H9 (cell line): Measurements from ENCODE around the gene HMGXB4. TPM values are rescaled to one million over a fixed set of nuclear protein-coding genes. Genes with fewer than 3 reads are reported as not detected.

Experiments used
- DNase-seq: peaks from one replicate; pipeline ENCODE4 v3.0.0-alpha.2; 2017
- H2AFZ ChIP-seq: one replicate; pipeline ENCODE4 v1.6.1; 2013; ENCODE audit warnings: mild to moderate bottlenecking, low read length, control low read depth, moderate library complexity
- H2AK5ac ChIP-seq: 2 replicates; pipeline ENCODE4 v1.6.1; 2013; ENCODE audit warnings: low read length, control low read depth, mixed read lengths; ENCODE audit not compliant: insufficient read length
- H2BK120ac ChIP-seq: one replicate; pipeline ENCODE4 v1.6.1; 2013; ENCODE audit warnings: low read depth, mild to moderate bottlenecking, low read length, control low read depth, inconsistent platforms; ENCODE audit not compliant: poor library complexity, severe bottlenecking
- H2BK12ac ChIP-seq: 2 replicates; pipeline ENCODE4 v1.6.1; 2013; ENCODE audit warnings: low read length, control low read depth, mixed read lengths, low read depth; ENCODE audit not compliant: insufficient read length
- H2BK15ac ChIP-seq: 2 replicates; pipeline ENCODE4 v1.6.1; 2013; ENCODE audit warnings: low read depth, low read length, control low read depth
- H2BK20ac ChIP-seq: one replicate; pipeline ENCODE4 v1.6.1; 2013; ENCODE audit warnings: low read depth, mild to moderate bottlenecking, low read length, control low read depth, inconsistent platforms; ENCODE audit not compliant: poor library complexity, severe bottlenecking
- H2BK5ac ChIP-seq: 2 replicates; pipeline ENCODE4 v1.6.1; 2013; ENCODE audit warnings: low read length, control low read depth, mixed read lengths; ENCODE audit not compliant: insufficient read length
- H3K14ac ChIP-seq: 2 replicates; pipeline ENCODE4 v1.6.1; 2013; ENCODE audit warnings: low read length, control low read depth; ENCODE audit not compliant: insufficient read depth
- H3K18ac ChIP-seq: 2 replicates; pipeline ENCODE4 v1.6.1; 2013; ENCODE audit warnings: low read depth, mild to moderate bottlenecking, mixed read lengths, low read length, control low read depth; ENCODE audit not compliant: insufficient read length
- H3K23ac ChIP-seq: 2 replicates; pipeline ENCODE4 v1.6.1; 2013; ENCODE audit warnings: low read length, control low read depth, mixed read lengths, low read depth; ENCODE audit not compliant: insufficient read length
- H3K23me2 ChIP-seq: 2 replicates; pipeline ENCODE4 v1.6.1; 2013; ENCODE audit warnings: low read depth, mild to moderate bottlenecking, mixed read lengths, low read length, control low read depth; ENCODE audit not compliant: insufficient read length, poor library complexity, severe bottlenecking
- H3K27ac ChIP-seq: 2 replicates; pipeline ENCODE4 v1.5.1; 2013; ENCODE audit warnings: low read length, control low read depth, mixed read lengths, low read depth; ENCODE audit not compliant: insufficient read length
- H3K27me3 ChIP-seq: 2 replicates; pipeline ENCODE4 v1.6.1; 2013; ENCODE audit warnings: low read length, control low read depth, inconsistent platforms; ENCODE audit not compliant: insufficient read depth
- H3K4ac ChIP-seq: 2 replicates; pipeline ENCODE4 v1.6.1; 2013; ENCODE audit warnings: low read depth, mild to moderate bottlenecking, control low read depth, inconsistent platforms, low read length, moderate library complexity
- H3K4me1 ChIP-seq: 2 replicates; pipeline ENCODE4 v1.6.1; 2013; ENCODE audit warnings: low read length, control low read depth, inconsistent platforms; ENCODE audit not compliant: insufficient read depth
- H3K4me2 ChIP-seq: 2 replicates; pipeline ENCODE4 v1.6.1; 2013; ENCODE audit warnings: low read length, control low read depth, mixed read lengths; ENCODE audit not compliant: insufficient read length, insufficient read depth
- H3K56ac ChIP-seq: 2 replicates; pipeline ENCODE4 v1.6.1; 2013; ENCODE audit warnings: low read depth, mild to moderate bottlenecking, mixed read lengths, low read length, control low read depth; ENCODE audit not compliant: insufficient read length
- H3K79me1 ChIP-seq: 2 replicates; pipeline ENCODE4 v1.6.1; 2013; ENCODE audit warnings: low read depth, mild to moderate bottlenecking, moderate library complexity, low read length, control low read depth, inconsistent platforms; ENCODE audit not compliant: insufficient read depth, poor library complexity, severe bottlenecking
- H3K79me2 ChIP-seq: 2 replicates; pipeline ENCODE4 v1.6.1; 2013; ENCODE audit warnings: low read length, control low read depth, inconsistent platforms; ENCODE audit not compliant: insufficient read depth
- H3K9ac ChIP-seq: 2 replicates; pipeline ENCODE4 v1.6.1; 2013; ENCODE audit warnings: low read length, control low read depth, mixed read lengths; ENCODE audit not compliant: insufficient read length; ENCODE audit errors: extremely low read depth
- H3K9me3 ChIP-seq: one replicate; pipeline ENCODE4 v1.6.1; 2013; ENCODE audit warnings: low read depth, low read length, inconsistent platforms; ENCODE audit not compliant: control insufficient read depth
- H3T11ph ChIP-seq: one replicate; pipeline ENCODE4 v1.6.1; 2013; ENCODE audit warnings: mild to moderate bottlenecking, low read length, control low read depth, inconsistent platforms
- H4K20me1 ChIP-seq: one replicate; pipeline ENCODE4 v1.6.1; 2013; ENCODE audit not compliant: control insufficient read depth, insufficient read length, insufficient read depth
- H4K5ac ChIP-seq: 2 replicates; pipeline ENCODE4 v1.6.1; 2013; ENCODE audit warnings: low read depth, mild to moderate bottlenecking, mixed read lengths, low read length, control low read depth; ENCODE audit not compliant: insufficient read length
- H4K8ac ChIP-seq: replicated peaks from 2 replicates; pipeline ENCODE4 v1.6.1; 2013; ENCODE audit warnings: low read length, control low read depth, mixed read lengths, low read depth; ENCODE audit not compliant: insufficient read length
- H4K91ac ChIP-seq: 2 replicates; pipeline ENCODE4 v1.6.1; 2013; ENCODE audit warnings: low read depth, mild to moderate bottlenecking, moderate library complexity, mixed read lengths, low read length, control low read depth; ENCODE audit not compliant: insufficient read length
- H3K27ac Mint-ChIP-seq, 3 experiments: 2 replicates in 2 of 3; 3 replicates in 1 of 3; pipeline ENCODE4 v1.8.0; 2020 to 2021; ENCODE audit warnings: mixed read lengths in 3 of 3, mild to moderate bottlenecking in 1 of 3, moderate library complexity in 1 of 3
- H3K27me3 Mint-ChIP-seq: 2 replicates; pipeline ENCODE4 v1.8.0; 2021; ENCODE audit warnings: low read depth, mild to moderate bottlenecking, moderate library complexity, mixed read lengths
- H3K36me3 Mint-ChIP-seq, 3 experiments: 2 replicates in 2 of 3; 3 replicates in 1 of 3; pipeline ENCODE4 v1.8.0; 2020 to 2021; ENCODE audit warnings: low read depth in 3 of 3, mixed read lengths in 3 of 3; ENCODE audit not compliant: insufficient read depth in 1 of 3
- H3K4me1 Mint-ChIP-seq, 2 experiments: 2 replicates each; pipeline ENCODE4 v1.8.0; 2020; ENCODE audit warnings: mixed read lengths in 2 of 2
- H3K4me3 Mint-ChIP-seq, 2 experiments: 2 replicates in 1 of 2; 3 replicates in 1 of 2; pipeline ENCODE4 v1.8.0; 2020 to 2021; ENCODE audit warnings: mild to moderate bottlenecking in 2 of 2, mixed read lengths in 2 of 2, moderate library complexity in 1 of 2
- H3K9me3 Mint-ChIP-seq, 2 experiments: 2 replicates in 1 of 2; 3 replicates in 1 of 2; pipeline ENCODE4 v1.8.0; 2020; ENCODE audit warnings: mild to moderate bottlenecking in 2 of 2, mixed read lengths in 2 of 2, moderate library complexity in 1 of 2
- CTCF ChIP-seq: fragments of 200-600 bp; sonication (generic); conservative IDR thresholded peaks from 3 replicates; pipeline ENCODE4 v1.8.0; 2021; ENCODE audit warnings: antibody characterized with exemption, mild to moderate bottlenecking
- WGBS: extraction: QIAGEN DNeasy Blood & Tissue Kit; methylation state at CpG from one replicate; pipeline ENCODE4 v1.1.7; 2013; ENCODE audit warnings: missing lambda C conversion rate, low lambda C conversion rate, mixed read lengths; ENCODE audit not compliant: insufficient read length; ENCODE audit errors: extremely low coverage; 5-methylcytosine and 5-hydroxymethylcytosine counted together
- total RNA-seq: library from RNA; stranded (reverse); gene quantifications from 2 replicates; pipeline ENCODE4 v1.2.1, GENCODE V29; 2021

HMGXB4 gene
- total RNA-seq, 1 experiment from 2014 or later, result 33.5 TPM

GRCh38 chr22:35308480-35309021 lies 51.3 kb downstream of the HMGXB4 start:
- no peaks in the 10 kb centered on the region; a peak in 1 of 7 replicates for H3K36me3 Mint-ChIP-seq
- H3K79me2 ChIP-seq, result no peaks in the 10 kb centered on the region
- H2AFZ ChIP-seq, result no peak overlapping the region
- H3K27me3 Mint-ChIP-seq, result no peaks in the 10 kb centered on the region
- no peak overlapping the region for H3K4me2 ChIP-seq
- no peaks in the 10 kb centered on the region for H3K9me3 Mint-ChIP-seq
- no peak overlapping the region for H4K8ac ChIP-seq
- WGBS, result no CpG with 5 or more reads among the region's 6 CpGs
- no peak overlapping the region for H2AK5ac ChIP-seq
- H4K91ac ChIP-seq, result no peak overlapping the region
- no peak for TF ChIP-seq CTCF
- H3K14ac ChIP-seq, result no peak overlapping the region
- H3K23ac ChIP-seq, result no peak overlapping the region
- H3K4ac ChIP-seq, result no peak overlapping the region
- no peaks in the 10 kb centered on the region for H3K4me1 ChIP-seq
- no peak overlapping the region for H2BK15ac ChIP-seq
- peaks cover 16 to 18% of the 10 kb centered on the region in 2 experiments for H3K4me1 Mint-ChIP-seq
- H3K27ac Mint-ChIP-seq, result peak overlapping the region in 2 of 3 experiments; percentile 58 to 73; a peak in 1 of 7 replicates
- H2BK12ac ChIP-seq, result no peak overlapping the region
- H4K5ac ChIP-seq, result no peak overlapping the region
- H3T11ph ChIP-seq, result no peak overlapping the region
- no peaks in the 10 kb centered on the region for H3K27me3 ChIP-seq
- no peak for DNase-seq
- H3K9me3 ChIP-seq, result no peaks in the 10 kb centered on the region
- H2BK120ac ChIP-seq, result no peak overlapping the region
- no peak overlapping the region for H3K4me3 Mint-ChIP-seq
- no peaks in the 10 kb centered on the region for H3K23me2 ChIP-seq
- no peak overlapping the region for H3K56ac ChIP-seq
- no peak overlapping the region for H2BK20ac ChIP-seq
- H2BK5ac ChIP-seq, result no peak overlapping the region
- H4K20me1 ChIP-seq, result peaks cover 3% of the 10 kb centered on the region
- H3K27ac ChIP-seq, result no peak overlapping the region
- no peak overlapping the region for H3K9ac ChIP-seq
- H3K18ac ChIP-seq, result no peak overlapping the region
- no peaks in the 10 kb centered on the region for H3K79me1 ChIP-seq
